GM19099 (cell line): ENCODE results near the gene FAM98C.
A peak's percentile ranks its signal among the peaks of the same experiment; 100 is the strongest.

Experiments
- POLR2A ChIP-seq: IDR thresholded peaks from 3 replicates; pipeline ENCODE4 v1.6.1; 2011; ENCODE audit warnings: low read depth; ENCODE audit not compliant: insufficient read length; ENCODE audit errors: extremely low read depth

The FAM98C gene

GRCh38 chr19:38388349-38389100, 14.4 kb upstream of the FAM98C start, which contains the start of gene SPRED3:
TSS of gene SPRED3 (plus strand) at chr19:38388697. CDS start at chr19:38390303, 1,606 bp downstream.
- TF ChIP-seq POLR2A, result no peak

GRCh38 chr19:38389101-38389925, 13.6 kb upstream of the FAM98C start:
- TF ChIP-seq POLR2A, result no peak

- TF ChIP-seq POLR2A, result no peak
Measured at GRCh38 chr19:38389957-38390924, 12.7 kb upstream of the FAM98C start.

- no peak for TF ChIP-seq POLR2A
Measured at GRCh38 chr19:38391911-38392464, 10.9 kb upstream of the FAM98C start.

GRCh38 chr19:38392707-38393308, 10.1 kb upstream of the FAM98C start:
- no peak for TF ChIP-seq POLR2A

- no peak for TF ChIP-seq POLR2A
Measured at GRCh38 chr19:38394488-38394887, 8.4 kb upstream of the FAM98C start.

GRCh38 chr19:38395381-38396114, 7.3 kb upstream of the FAM98C start:
- no peak for TF ChIP-seq POLR2A

GRCh38 chr19:38399081-38399480, 3.8 kb upstream of the FAM98C start:
- TF ChIP-seq POLR2A, result no peak

- no peak for TF ChIP-seq POLR2A
Measured at GRCh38 chr19:38399537-38399936, 3.4 kb upstream of the FAM98C start.

GRCh38 chr19:38400361-38400760, 2.5 kb upstream of the FAM98C start:
- no peak for TF ChIP-seq POLR2A

GRCh38 chr19:38401148-38401547, 1.7 kb upstream of the FAM98C start:
- TF ChIP-seq POLR2A, result no peak

- peak; percentile 4 for TF ChIP-seq POLR2A
Measured at GRCh38 chr19:38402623-38402966, 298 bp upstream of the FAM98C start.

GRCh38 chr19:38404858-38405257, 2.0 kb downstream of the FAM98C start:
- no peak for TF ChIP-seq POLR2A

- no peak for TF ChIP-seq POLR2A
Measured at GRCh38 chr19:38405276-38405675, 2.4 kb downstream of the FAM98C start.
